GM18502 (cell line): ENCODE measurements around the gene MUC7.

Experiments
- ATAC-seq: cut with Tn5 transposase; IDR thresholded peaks from one replicate; pipeline ENCODE4 v1.9.1; 2021; ENCODE audit warnings: mild to moderate bottlenecking; ENCODE audit not compliant: unreplicated experiment, poor library complexity

MUC7 gene

GRCh38 chr4:70531981-70532380, 60.0 kb downstream of the MUC7 start:
- ATAC-seq: peak; percentile 93
